KMS-11 (cell line): ENCODE data around the gene SLC4A9.
A peak's percentile ranks its signal among the peaks of the same experiment; 100 is the strongest.

ENCODE experiments used
- H2AFZ ChIP-seq: fragments of 200-600 bp; sonication (generic); 2 replicates; pipeline ENCODE4 v1.6.1; 2016; ENCODE audit warnings: antibody characterized with exemption, mixed run types, low read depth
- H3K27ac ChIP-seq: fragments of 200-600 bp; sonication (generic); 2 replicates; pipeline ENCODE4 v1.6.1; 2016; ENCODE audit warnings: mild to moderate bottlenecking, mixed run types
- H3K27me3 ChIP-seq: fragments of 200-600 bp; sonication (generic); 2 replicates; pipeline ENCODE4 v1.6.1; 2017; ENCODE audit warnings: mild to moderate bottlenecking, low read depth, mixed run types, moderate library complexity; ENCODE audit not compliant: insufficient read depth
- H3K36me3 ChIP-seq: fragments of 200-600 bp; sonication (generic); 2 replicates; pipeline ENCODE4 v1.6.1; 2017; ENCODE audit warnings: mild to moderate bottlenecking, mixed run types; ENCODE audit not compliant: insufficient read depth
- H3K4me1 ChIP-seq: fragments of 200-600 bp; sonication (generic); 2 replicates; pipeline ENCODE4 v1.6.1; 2016; ENCODE audit warnings: mild to moderate bottlenecking, low read depth, mixed run types; ENCODE audit not compliant: poor library complexity, severe bottlenecking
- H3K4me2 ChIP-seq: fragments of 200-600 bp; sonication (generic); 2 replicates; pipeline ENCODE4 v1.7.0; 2016; ENCODE audit warnings: mild to moderate bottlenecking, mixed run types
- H3K4me3 ChIP-seq: fragments of 200-600 bp; sonication (generic); IDR thresholded peaks from 2 replicates; pipeline ENCODE4 v1.6.1; 2017; ENCODE audit warnings: low read depth, low read length, mixed read lengths; ENCODE audit not compliant: insufficient read depth
- H3K79me2 ChIP-seq: fragments of 200-600 bp; sonication (generic); 2 replicates; pipeline ENCODE4 v1.6.1; 2016; ENCODE audit warnings: low read depth, mixed run types; ENCODE audit not compliant: insufficient read depth
- H3K9ac ChIP-seq: fragments of 200-600 bp; sonication (generic); 2 replicates; pipeline ENCODE4 v1.6.1; 2016; ENCODE audit warnings: mild to moderate bottlenecking, mixed run types
- H4K20me1 ChIP-seq: fragments of 200-600 bp; sonication (generic); 2 replicates; pipeline ENCODE4 v1.6.1; 2016; ENCODE audit warnings: mild to moderate bottlenecking, mixed run types; ENCODE audit not compliant: insufficient read depth
- CTCF ChIP-seq: fragments of 200-600 bp; sonication (generic); conservative IDR thresholded peaks from 2 replicates; pipeline ENCODE4 v1.6.1; 2017; ENCODE audit warnings: low read depth, mild to moderate bottlenecking, antibody characterized with exemption, low read length, moderate library complexity, mixed read lengths

SLC4A9 gene

DNA sequence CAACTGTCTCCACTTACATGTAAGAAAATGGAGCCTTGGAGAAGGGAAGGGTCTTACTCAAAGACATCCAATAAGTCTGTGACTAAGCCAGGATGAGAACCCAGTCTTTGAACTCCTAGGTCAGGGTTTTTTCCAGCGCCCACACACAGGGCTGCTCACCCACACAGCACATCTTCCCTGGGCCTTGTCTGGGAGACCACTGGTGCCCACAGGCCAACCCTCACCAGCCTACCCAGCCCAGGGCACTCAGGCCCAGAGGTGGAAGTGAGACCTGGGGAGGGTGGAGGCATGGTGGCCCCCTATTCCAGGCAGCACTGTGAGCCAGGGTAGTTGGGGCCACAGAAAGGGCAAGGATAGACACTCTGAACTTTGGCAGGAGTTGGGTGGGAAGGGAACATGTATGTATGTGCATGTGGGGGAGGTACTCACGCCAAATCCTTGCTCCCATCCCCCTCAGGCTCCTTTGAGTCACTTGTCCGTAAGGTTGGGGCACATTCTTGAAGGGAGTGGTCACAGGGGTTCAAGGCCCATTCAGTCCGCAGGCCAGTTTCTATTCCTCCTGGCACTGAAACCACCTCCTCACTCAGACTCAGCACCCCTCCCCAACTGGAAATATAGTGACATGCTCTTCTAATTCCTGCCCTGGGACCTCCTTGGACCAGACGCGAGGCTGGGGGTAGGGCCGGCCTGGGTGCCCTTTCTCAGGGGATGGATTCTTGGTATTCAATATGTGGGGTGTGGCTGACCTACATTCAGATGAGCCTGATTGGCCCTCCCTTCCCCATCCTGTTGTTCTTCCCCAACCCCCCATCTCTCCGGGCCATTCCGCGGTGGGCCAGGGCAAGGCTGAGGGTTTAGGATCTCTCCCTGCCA lies 2.9 kb upstream of the SLC4A9 start:
- TF ChIP-seq CTCF = no peak
- Histone ChIP-seq H3K27me3 (no peaks in the 10 kb centered on the region), H3K79me2 (no peaks in the 10 kb centered on the region), H3K27ac (no peak overlapping the region), H3K9ac (no peak overlapping the region), H3K4me2 (peak overlapping the region; percentile 88), H2AFZ (peak overlapping the region; percentile 78; the same call in 1 of the 2 replicates), H3K36me3 (no peaks in the 10 kb centered on the region), H3K4me1 (peaks cover 12% of the 10 kb centered on the region), H3K4me3 (no peak overlapping the region), H4K20me1 (no peaks in the 10 kb centered on the region)

- peak; percentile 88 for TF ChIP-seq CTCF
- Histone ChIP-seq H3K27ac (no peak overlapping the region), H3K79me2 (no peaks in the 10 kb centered on the region), H3K36me3 (no peaks in the 10 kb centered on the region), H3K4me3 (no peak overlapping the region), H3K4me1 (peaks cover 12% of the 10 kb centered on the region), H3K9ac (no peak overlapping the region), H3K4me2 (peak overlapping the region; percentile 88), H4K20me1 (no peaks in the 10 kb centered on the region), H3K27me3 (no peaks in the 10 kb centered on the region), H2AFZ (peak overlapping the region; percentile 78; the same call in 1 of the 2 replicates)
Observed at GRCh38 chr5:140357726-140358093, 2.3 kb upstream of the SLC4A9 start.

DNA sequence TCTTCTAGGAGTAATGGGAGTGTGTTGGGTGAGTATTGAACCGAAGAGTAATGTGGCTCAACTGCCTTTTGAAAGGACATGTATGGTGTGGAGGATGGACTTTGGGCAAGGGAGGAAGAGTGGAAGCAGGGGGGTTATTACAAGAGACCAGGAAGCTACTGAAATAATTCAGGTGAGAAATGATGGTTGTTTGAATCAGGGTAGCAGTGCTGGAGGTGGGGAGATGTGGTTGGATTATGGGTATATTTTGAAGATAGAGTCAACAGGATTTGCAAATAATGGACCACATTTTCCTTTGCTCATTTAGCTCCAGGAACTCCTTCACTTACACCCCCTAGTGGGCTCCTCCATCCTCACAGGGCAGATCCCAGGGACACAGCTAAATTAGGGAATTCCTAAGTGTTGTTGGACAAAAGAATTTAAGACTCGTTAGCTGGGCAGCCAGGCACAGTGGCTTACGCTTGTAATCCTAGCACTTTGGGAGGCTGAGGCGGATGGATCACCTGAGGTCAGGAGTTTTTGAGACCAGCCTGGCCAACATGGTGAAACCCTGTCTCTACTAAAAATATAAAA lies 1.2 kb upstream of the SLC4A9 start:
- no peak for TF ChIP-seq CTCF
- no peaks in the 10 kb centered on the region for H3K79me2 ChIP-seq
- no peaks in the 10 kb centered on the region for H3K27me3 ChIP-seq
- H3K27ac ChIP-seq = no peak overlapping the region
- H2AFZ ChIP-seq = no peak overlapping the region
- H3K9ac ChIP-seq = no peak overlapping the region
- no peaks in the 10 kb centered on the region for H3K36me3 ChIP-seq
- peaks cover 12% of the 10 kb centered on the region for H3K4me1 ChIP-seq
- H3K4me2 ChIP-seq = no peak overlapping the region
- H3K4me3 ChIP-seq = no peak overlapping the region
- no peaks in the 10 kb centered on the region for H4K20me1 ChIP-seq

GRCh38 chr5:140360681-140361479 lies 886 bp downstream of the SLC4A9 start:
- H3K4me1 ChIP-seq = peaks cover 12% of the 10 kb centered on the region
- H3K27me3 ChIP-seq = no peaks in the 10 kb centered on the region
- no peak overlapping the region for H3K9ac ChIP-seq
- H3K36me3 ChIP-seq = no peaks in the 10 kb centered on the region
- no peak overlapping the region for H3K27ac ChIP-seq
- H3K4me3 ChIP-seq = no peak overlapping the region
- TF ChIP-seq CTCF = no peak
- H2AFZ ChIP-seq = no peak overlapping the region
- H4K20me1 ChIP-seq = no peaks in the 10 kb centered on the region
- no peak overlapping the region for H3K4me2 ChIP-seq
- no peaks in the 10 kb centered on the region for H3K79me2 ChIP-seq
